HL-60 (cell line): Measurements from ENCODE around the gene PTDSS2.

Source experiments
- DNase-seq, 2 experiments: peaks; one replicate each; pipeline ENCODE4 v3.0.0-alpha.2; 2010 to 2020; ENCODE audit warnings: low read depth in 1 of 2, low spot score in 1 of 2
- H3K27ac ChIP-seq: fragments of 250-450 bp; sonication (Bioruptor Pico); replicated peaks from 2 replicates; pipeline ENCODE4 v1.5.1; 2020; ENCODE audit warnings: mild to moderate bottlenecking, moderate library complexity
- H3K27me3 ChIP-seq: fragments of 250-450 bp; sonication (Bioruptor Pico); 2 replicates; pipeline ENCODE4 v1.5.1; 2021; ENCODE audit warnings: mild to moderate bottlenecking, moderate library complexity; ENCODE audit not compliant: insufficient read depth, poor library complexity, severe bottlenecking
- H3K4me3 ChIP-seq: replicated peaks from 2 replicates; pipeline ENCODE4 v1.5.1; 2011; ENCODE audit warnings: mild to moderate bottlenecking, control low read depth, low read length; ENCODE audit not compliant: insufficient read depth
- GABPA ChIP-seq: IDR thresholded peaks from 2 replicates; pipeline ENCODE4 v1.6.1; 2012; ENCODE audit warnings: low read depth
- POLR2AphosphoS5 ChIP-seq: IDR thresholded peaks from 2 replicates; pipeline ENCODE4 v1.6.1; 2012; ENCODE audit warnings: low read depth
- SPI1 ChIP-seq: IDR thresholded peaks from 2 replicates; pipeline ENCODE4 v1.6.1; 2012; ENCODE audit warnings: low read depth, mild to moderate bottlenecking, borderline replicate concordance
- TF ChIP-seq, protein P1 (sequence below): IDR thresholded peaks from 2 replicates; pipeline ENCODE4 v1.6.1; 2012; ENCODE audit warnings: low read depth; ENCODE audit not compliant: insufficient replicate concordance
- TF ChIP-seq, protein P2 (sequence below): IDR thresholded peaks from one replicate; pipeline ENCODE4 v1.5.1; 2011; ENCODE audit warnings: low read length, control low read depth, inconsistent platforms; ENCODE audit not compliant: insufficient read depth

The PTDSS2 gene

DNA sequence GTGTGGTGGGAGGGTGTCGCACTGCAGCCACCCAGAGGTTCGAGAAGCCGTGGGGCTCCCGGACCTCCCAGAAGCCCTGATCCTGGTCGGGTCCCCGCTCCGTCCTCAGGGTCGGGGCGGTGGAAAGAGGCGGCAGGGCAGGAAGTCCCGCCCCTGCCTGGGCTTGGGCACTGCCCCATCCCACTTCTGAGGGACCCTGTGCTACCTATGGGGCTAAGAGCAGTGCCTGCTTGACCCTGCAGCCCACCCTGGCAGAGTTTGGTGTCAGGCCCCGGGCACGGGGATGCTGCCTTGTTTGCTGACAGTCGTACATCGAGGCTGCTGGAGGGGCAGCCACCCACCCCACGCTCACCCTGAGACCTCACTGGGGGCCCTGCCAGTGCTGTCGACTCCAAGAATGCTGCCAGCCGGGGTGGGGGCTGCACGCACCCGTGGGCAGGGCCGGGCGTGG, 37.5 kb downstream of the PTDSS2 start:
- DNase-seq = no peak
- H3K27me3 ChIP-seq = no peaks in the 10 kb centered on the region

DNA sequence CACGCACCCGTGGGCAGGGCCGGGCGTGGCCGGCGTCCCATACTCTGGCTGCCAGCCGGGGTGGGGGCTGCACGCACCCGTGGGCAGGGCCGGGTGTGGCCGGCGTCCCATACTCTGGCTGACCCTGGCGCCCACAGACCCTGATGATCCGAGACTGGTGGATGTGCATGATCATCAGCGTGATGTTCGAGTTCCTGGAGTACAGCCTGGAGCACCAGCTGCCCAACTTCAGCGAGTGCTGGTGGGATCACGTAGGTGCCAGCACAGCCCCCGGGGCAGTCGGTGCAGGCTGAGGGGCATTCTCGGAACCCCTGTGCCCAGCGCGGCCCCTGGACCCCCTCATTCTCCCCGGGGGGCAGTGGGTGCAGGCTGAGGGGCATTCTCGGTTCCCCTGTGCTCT, 38.0 kb downstream of the PTDSS2 start:
- Histone ChIP-seq H3K27me3 (no peaks in the 10 kb centered on the region), H3K27ac (no peak overlapping the region), H3K4me3 (no peak overlapping the region)
- TF ChIP-seq GABPA (no peak), SPI1 (no peak), POLR2AphosphoS5 (no peak)
- TF ChIP-seq, protein P1, sequence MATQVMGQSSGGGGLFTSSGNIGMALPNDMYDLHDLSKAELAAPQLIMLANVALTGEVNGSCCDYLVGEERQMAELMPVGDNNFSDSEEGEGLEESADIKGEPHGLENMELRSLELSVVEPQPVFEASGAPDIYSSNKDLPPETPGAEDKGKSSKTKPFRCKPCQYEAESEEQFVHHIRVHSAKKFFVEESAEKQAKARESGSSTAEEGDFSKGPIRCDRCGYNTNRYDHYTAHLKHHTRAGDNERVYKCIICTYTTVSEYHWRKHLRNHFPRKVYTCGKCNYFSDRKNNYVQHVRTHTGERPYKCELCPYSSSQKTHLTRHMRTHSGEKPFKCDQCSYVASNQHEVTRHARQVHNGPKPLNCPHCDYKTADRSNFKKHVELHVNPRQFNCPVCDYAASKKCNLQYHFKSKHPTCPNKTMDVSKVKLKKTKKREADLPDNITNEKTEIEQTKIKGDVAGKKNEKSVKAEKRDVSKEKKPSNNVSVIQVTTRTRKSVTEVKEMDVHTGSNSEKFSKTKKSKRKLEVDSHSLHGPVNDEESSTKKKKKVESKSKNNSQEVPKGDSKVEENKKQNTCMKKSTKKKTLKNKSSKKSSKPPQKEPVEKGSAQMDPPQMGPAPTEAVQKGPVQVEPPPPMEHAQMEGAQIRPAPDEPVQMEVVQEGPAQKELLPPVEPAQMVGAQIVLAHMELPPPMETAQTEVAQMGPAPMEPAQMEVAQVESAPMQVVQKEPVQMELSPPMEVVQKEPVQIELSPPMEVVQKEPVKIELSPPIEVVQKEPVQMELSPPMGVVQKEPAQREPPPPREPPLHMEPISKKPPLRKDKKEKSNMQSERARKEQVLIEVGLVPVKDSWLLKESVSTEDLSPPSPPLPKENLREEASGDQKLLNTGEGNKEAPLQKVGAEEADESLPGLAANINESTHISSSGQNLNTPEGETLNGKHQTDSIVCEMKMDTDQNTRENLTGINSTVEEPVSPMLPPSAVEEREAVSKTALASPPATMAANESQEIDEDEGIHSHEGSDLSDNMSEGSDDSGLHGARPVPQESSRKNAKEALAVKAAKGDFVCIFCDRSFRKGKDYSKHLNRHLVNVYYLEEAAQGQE = no peak
- TF ChIP-seq, protein P2, sequence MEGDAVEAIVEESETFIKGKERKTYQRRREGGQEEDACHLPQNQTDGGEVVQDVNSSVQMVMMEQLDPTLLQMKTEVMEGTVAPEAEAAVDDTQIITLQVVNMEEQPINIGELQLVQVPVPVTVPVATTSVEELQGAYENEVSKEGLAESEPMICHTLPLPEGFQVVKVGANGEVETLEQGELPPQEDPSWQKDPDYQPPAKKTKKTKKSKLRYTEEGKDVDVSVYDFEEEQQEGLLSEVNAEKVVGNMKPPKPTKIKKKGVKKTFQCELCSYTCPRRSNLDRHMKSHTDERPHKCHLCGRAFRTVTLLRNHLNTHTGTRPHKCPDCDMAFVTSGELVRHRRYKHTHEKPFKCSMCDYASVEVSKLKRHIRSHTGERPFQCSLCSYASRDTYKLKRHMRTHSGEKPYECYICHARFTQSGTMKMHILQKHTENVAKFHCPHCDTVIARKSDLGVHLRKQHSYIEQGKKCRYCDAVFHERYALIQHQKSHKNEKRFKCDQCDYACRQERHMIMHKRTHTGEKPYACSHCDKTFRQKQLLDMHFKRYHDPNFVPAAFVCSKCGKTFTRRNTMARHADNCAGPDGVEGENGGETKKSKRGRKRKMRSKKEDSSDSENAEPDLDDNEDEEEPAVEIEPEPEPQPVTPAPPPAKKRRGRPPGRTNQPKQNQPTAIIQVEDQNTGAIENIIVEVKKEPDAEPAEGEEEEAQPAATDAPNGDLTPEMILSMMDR = no peak
- DNase-seq = no peak

More for the DNA sequence above, 37.5 kb downstream of the PTDSS2 start:
- TF ChIP-seq POLR2AphosphoS5 = no peak
- no peak for TF ChIP-seq SPI1
- TF ChIP-seq, protein P1 = no peak
- TF ChIP-seq GABPA = no peak
- TF ChIP-seq, protein P2 = no peak
- no peak overlapping the region for H3K27ac ChIP-seq
- no peak overlapping the region for H3K4me3 ChIP-seq

DNA sequence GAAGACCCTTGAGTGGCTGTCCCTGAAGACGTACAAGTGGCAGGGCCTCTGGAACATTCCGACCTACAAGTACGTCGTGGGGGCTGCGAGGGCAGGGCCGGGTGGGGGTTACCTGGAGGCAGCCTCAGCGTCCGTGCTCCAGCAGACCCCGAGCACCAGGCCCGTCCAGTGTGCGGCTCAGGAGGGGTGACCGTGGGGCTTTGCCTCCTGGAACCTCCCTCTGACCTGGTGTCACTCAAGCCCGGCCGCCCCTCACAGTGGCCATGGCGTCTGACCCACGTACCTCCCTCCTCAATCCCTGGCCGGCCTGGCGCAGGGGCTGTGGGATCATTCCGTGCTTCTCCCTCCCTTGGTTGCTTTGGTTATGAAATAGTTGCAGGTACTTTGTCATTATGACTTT, 38.5 kb downstream of the PTDSS2 start:
- Histone ChIP-seq H3K4me3 (no peak overlapping the region), H3K27ac (no peak overlapping the region), H3K27me3 (no peaks in the 10 kb centered on the region)
- TF ChIP-seq SPI1 (no peak), GABPA (no peak), POLR2AphosphoS5 (no peak)
- TF ChIP-seq, protein P1 = no peak
- TF ChIP-seq, protein P2 = no peak
- DNase-seq = no peak
